ENCODE measurements around the gene CC2D2B.
A peak's percentile ranks its signal among the peaks of the same experiment; 100 is the strongest.

Gene CC2D2B

GRCh38 chr10:96021332-96021731, 113.6 kb downstream of the CC2D2B start:
- H3K4me3 ChIP-seq (replicated peaks; ENCODE audit: low read depth, low read length) = no peak overlapping the region
- H3K27me3 ChIP-seq (replicated peaks; ENCODE audit: control insufficient read depth, insufficient read depth, low read length) = no peaks in the 10 kb centered on the region
- no peak for DNase-seq (ENCODE audit: extremely low read depth, insufficient read length)

GRCh38 chr10:96022739-96023138, 115.0 kb downstream of the CC2D2B start:
- TF ChIP-seq CTCF (IDR thresholded peaks at IDR 0.05; ENCODE audit: insufficient read depth, low read length, poor library complexity, severe bottlenecking) = no peak
- Histone ChIP-seq H3K36me3 (ENCODE audit: control insufficient read depth, insufficient read depth, low read length) (no peaks in the 10 kb centered on the region), H3K27me3 (replicated peaks; ENCODE audit: control insufficient read depth, insufficient read depth, low read length) (no peaks in the 10 kb centered on the region), H3K4me3 (replicated peaks; ENCODE audit: low read depth, low read length) (no peak overlapping the region)
- DNase-seq (ENCODE audit: extremely low read depth, insufficient read length) = no peak

More at GRCh38 chr10:96021332-96021731, 113.6 kb downstream of the CC2D2B start:
- no peaks in the 10 kb centered on the region for H3K36me3 ChIP-seq (ENCODE audit: control insufficient read depth, insufficient read depth, low read length)
- no peak for TF ChIP-seq CTCF (IDR thresholded peaks at IDR 0.05; ENCODE audit: insufficient read depth, low read length, poor library complexity, severe bottlenecking)

- no peak for DNase-seq (ENCODE audit: extremely low read depth, insufficient read length)
- no peak for TF ChIP-seq CTCF (IDR thresholded peaks at IDR 0.05; ENCODE audit: insufficient read depth, low read length, poor library complexity, severe bottlenecking)
- H3K27me3 ChIP-seq (replicated peaks; ENCODE audit: control insufficient read depth, insufficient read depth, low read length) = no peaks in the 10 kb centered on the region
- H3K4me3 ChIP-seq (replicated peaks; ENCODE audit: low read depth, low read length) = no peak overlapping the region
- H3K36me3 ChIP-seq (ENCODE audit: control insufficient read depth, insufficient read depth, low read length) = no peaks in the 10 kb centered on the region
Observed at GRCh38 chr10:96023168-96023567, 115.4 kb downstream of the CC2D2B start.

GRCh38 chr10:96025566-96025965, 117.8 kb downstream of the CC2D2B start:
- TF ChIP-seq CTCF (IDR thresholded peaks at IDR 0.05; ENCODE audit: insufficient read depth, low read length, poor library complexity, severe bottlenecking) = peak; percentile 38
- no peaks in the 10 kb centered on the region for H3K27me3 ChIP-seq (replicated peaks; ENCODE audit: control insufficient read depth, insufficient read depth, low read length)
- DNase-seq (ENCODE audit: extremely low read depth, insufficient read length) = peak; percentile 22

GRCh38 chr10:96034625-96035024, 126.8 kb downstream of the CC2D2B start:
- Histone ChIP-seq H3K36me3 (ENCODE audit: control insufficient read depth, insufficient read depth, low read length) (no peaks in the 10 kb centered on the region), H3K4me3 (replicated peaks; ENCODE audit: low read depth, low read length) (no peak overlapping the region), H3K27me3 (replicated peaks; ENCODE audit: control insufficient read depth, insufficient read depth, low read length) (no peaks in the 10 kb centered on the region)
- DNase-seq (ENCODE audit: extremely low read depth, insufficient read length) = no peak
- no peak for TF ChIP-seq CTCF (IDR thresholded peaks at IDR 0.05; ENCODE audit: insufficient read depth, low read length, poor library complexity, severe bottlenecking)

More at GRCh38 chr10:96025566-96025965, 117.8 kb downstream of the CC2D2B start:
- H3K4me3 ChIP-seq (replicated peaks; ENCODE audit: low read depth, low read length) = no peak overlapping the region
- no peaks in the 10 kb centered on the region for H3K36me3 ChIP-seq (ENCODE audit: control insufficient read depth, insufficient read depth, low read length)

All from GM06990 (cell line).